Endothelial cell of umbilical vein (primary cell): ENCODE data around the gene H19. TPM values are rescaled to one million over a fixed set of nuclear protein-coding genes. Genes with fewer than 3 reads are reported as not detected.

ENCODE experiments used
- BruUV-seq: library from RNA; stranded (reverse); fragments of 400-500 nt; replicated peaks from 2 replicates; lab custom pipeline; 2021; lab: Mats Ljungman, UMichigan
- CTCF ChIA-PET: fragments of 300-600, 350-600 bp; sonication (Branson Sonifier 250); formaldehyde crosslinking; loops from one replicate; lab custom pipeline; 2021; ENCODE audit warnings: antibody characterized with exemption, inconsistent platforms; lab: Charles Lee
- POLR2A ChIA-PET: fragments of 300-600, 350-600 bp; sonication (Branson Sonifier 250); formaldehyde crosslinking; loops from one replicate; lab custom pipeline; 2021; ENCODE audit warnings: antibody characterized with exemption, inconsistent platforms; lab: Charles Lee
- DNase-seq: peaks from one replicate; pipeline ENCODE4 v3.0.0-alpha.2; 2011; ENCODE audit warnings: low read depth, low spot score
- FAIRE-seq: peaks from 2 replicates; lab custom pipeline; 2011; peaks lifted over from hg19 to GRCh38; lab: Jason Lieb, UNC
- H2AFZ ChIP-seq: 2 replicates; pipeline ENCODE4 v1.6.0; 2012; ENCODE audit warnings: low read depth, low read length, control low read depth, inconsistent platforms
- H3K27ac ChIP-seq: 2 replicates; pipeline ENCODE4 v1.5.1; 2011; ENCODE audit warnings: low read depth, mild to moderate bottlenecking, control low read depth, low read length, moderate library complexity; ENCODE audit not compliant: insufficient read depth
- H3K27me3 ChIP-seq, 2 experiments: 2 replicates each; pipeline versions ENCODE4 v1.6.0 to v1.6.1; 2011; ENCODE audit warnings: low read length in 2 of 2, mixed read lengths in 1 of 2; ENCODE audit not compliant: control insufficient read depth in 2 of 2, insufficient read depth in 2 of 2
- H3K36me3 ChIP-seq, 2 experiments: 2 replicates in 1 of 2; 3 replicates in 1 of 2; pipeline ENCODE4 v1.5.1; 2011; ENCODE audit warnings: low read length in 2 of 2, mild to moderate bottlenecking in 1 of 2, moderate library complexity in 1 of 2; ENCODE audit not compliant: control insufficient read depth in 2 of 2, insufficient read depth in 2 of 2; ENCODE audit errors: extremely low read depth in 1 of 2
- H3K4me1 ChIP-seq: 3 replicates; pipeline ENCODE4 v1.5.1; 2011; ENCODE audit warnings: mild to moderate bottlenecking, low read length; ENCODE audit not compliant: control insufficient read depth, insufficient read depth; ENCODE audit errors: extremely low read depth
- H3K4me2 ChIP-seq: 2 replicates; pipeline ENCODE4 v1.6.1; 2011; ENCODE audit warnings: low read length, control low read depth, mixed read lengths; ENCODE audit not compliant: insufficient read depth
- H3K4me3 ChIP-seq, 3 experiments: fragments of 200-600 bp in 1 of 3; sonication (generic), shearing (Covaris generic) in 1 of 3; replicated peaks in 1 of 3; 2 replicates each; pipeline ENCODE4 v1.5.1; 2011 to 2016; ENCODE audit warnings: control low read depth in 3 of 3, low read length in 3 of 3, mild to moderate bottlenecking in 2 of 3, inconsistent platforms in 1 of 3, low read depth in 1 of 3, moderate library complexity in 1 of 3; ENCODE audit not compliant: insufficient read depth in 1 of 3
- H3K79me2 ChIP-seq: 2 replicates; pipeline ENCODE4 v1.6.0; 2012; ENCODE audit warnings: low read length, inconsistent platforms; ENCODE audit not compliant: control insufficient read depth, insufficient read depth
- H3K9ac ChIP-seq: replicated peaks from 2 replicates; pipeline ENCODE3; 2011; ENCODE audit warnings: low read length, control low read depth; ENCODE audit not compliant: insufficient read depth; ENCODE audit errors: extremely low read depth
- H3K9me1 ChIP-seq: replicated peaks from 3 replicates; pipeline ENCODE4 v1.6.0; 2011; ENCODE audit warnings: mild to moderate bottlenecking, low read length; ENCODE audit not compliant: control insufficient read depth, insufficient read depth; ENCODE audit errors: extremely low read depth
- H3K9me3 ChIP-seq: replicated peaks from 2 replicates; pipeline ENCODE4 v1.5.1; 2012; ENCODE audit warnings: low read length, inconsistent platforms; ENCODE audit not compliant: control insufficient read depth, insufficient read depth
- H4K20me1 ChIP-seq: replicated peaks from 2 replicates; pipeline ENCODE3; 2011; ENCODE audit warnings: mild to moderate bottlenecking, low read length; ENCODE audit not compliant: control insufficient read depth, insufficient read depth; ENCODE audit errors: extremely low read depth
- EZH2 ChIP-seq: IDR thresholded peaks from 2 replicates; pipeline ENCODE4 v1.6.1; 2012; ENCODE audit warnings: borderline replicate concordance, low read depth, mild to moderate bottlenecking, moderate library complexity, low read length, inconsistent platforms; ENCODE audit not compliant: severe bottlenecking
- FOS ChIP-seq: IDR thresholded peaks from 2 replicates; pipeline ENCODE4 v1.6.1; 2011; ENCODE audit warnings: mild to moderate bottlenecking, low read length, moderate library complexity, borderline replicate concordance; ENCODE audit not compliant: insufficient read depth
- GATA2 ChIP-seq: IDR thresholded peaks from 2 replicates; pipeline ENCODE4 v1.7.0; 2011; ENCODE audit warnings: low read depth, mild to moderate bottlenecking, moderate library complexity, mixed read lengths, low read length; ENCODE audit not compliant: insufficient read length, insufficient read depth
- JUN ChIP-seq: IDR thresholded peaks from 2 replicates; pipeline ENCODE4 v1.6.1; 2011; ENCODE audit warnings: borderline replicate concordance, low read depth; ENCODE audit not compliant: insufficient read length, insufficient read depth
- MYC ChIP-seq: IDR thresholded peaks from one replicate; pipeline ENCODE4 v1.6.1; 2011; ENCODE audit warnings: mild to moderate bottlenecking, low read depth, low read length
- POLR2A ChIP-seq: IDR thresholded peaks from 2 replicates; pipeline ENCODE4 v1.6.1; 2012; ENCODE audit warnings: low read depth, mild to moderate bottlenecking, control low read depth, low read length
- POLR2AphosphoS5 ChIP-seq: IDR thresholded peaks from 2 replicates; pipeline ENCODE4 v1.6.1; 2012; ENCODE audit warnings: low read depth, mild to moderate bottlenecking, control low read depth, low read length, moderate library complexity; ENCODE audit not compliant: insufficient read depth
- dilution Hi-C: fragments of 300-500 bp; cut with MboI; formaldehyde crosslinking; loops from one replicate; pipeline ENCODE4 v1.15.0; 2019; ENCODE audit warnings: low sequenced_read_pairs; ENCODE audit not compliant: extremely low pct_ligation_motif_present
- intact Hi-C: fragments of 100-400 bp; cut with micrococcal nuclease; formaldehyde crosslinking; loops from one replicate; pipeline ENCODE4 v1.10.0; 2022
- polyA plus RNA-seq, 4 experiments: library from polyadenylated mRNA; depleted of rRNA in 3 of 4; stranded (reverse) in 3 of 4; unstranded in 1 of 4; fragments of >200 nt; gene quantifications; 2 replicates each; pipeline versions ENCODE4 v1.2.1 to v1.2.3, GENCODE V29; 2011 to 2012; ENCODE audit warnings: missing spikeins in 1 of 4
- total RNA-seq: library from RNA; stranded (reverse); gene quantifications from 2 replicates; pipeline ENCODE4 v1.2.3, GENCODE V29; 2021
- TF ChIP-seq, protein P1 (sequence below), 2 donors: IDR thresholded peaks; 1 replicate in 1 of 2; 2 replicates in 1 of 2; pipeline ENCODE4 v1.5.1; 2011; ENCODE audit warnings: low read length in 2 of 2, mild to moderate bottlenecking in 2 of 2, moderate library complexity in 2 of 2, control low read depth in 1 of 2, inconsistent platforms in 1 of 2, low read depth in 1 of 2; ENCODE audit not compliant: insufficient read depth in 1 of 2; ENCODE audit errors: extremely low read depth in 1 of 2
- TF ChIP-seq, protein P2 (sequence below): IDR thresholded peaks from 2 replicates; pipeline ENCODE4 v1.6.1; 2011; ENCODE audit not compliant: insufficient read depth, insufficient read length

H19 gene
- total and polyA plus RNA-seq, 2 donors (not counting 3 experiments of a cell fraction or from before 2014, with no cell fraction given): 0.21 to 3.2 TPM

DNA sequence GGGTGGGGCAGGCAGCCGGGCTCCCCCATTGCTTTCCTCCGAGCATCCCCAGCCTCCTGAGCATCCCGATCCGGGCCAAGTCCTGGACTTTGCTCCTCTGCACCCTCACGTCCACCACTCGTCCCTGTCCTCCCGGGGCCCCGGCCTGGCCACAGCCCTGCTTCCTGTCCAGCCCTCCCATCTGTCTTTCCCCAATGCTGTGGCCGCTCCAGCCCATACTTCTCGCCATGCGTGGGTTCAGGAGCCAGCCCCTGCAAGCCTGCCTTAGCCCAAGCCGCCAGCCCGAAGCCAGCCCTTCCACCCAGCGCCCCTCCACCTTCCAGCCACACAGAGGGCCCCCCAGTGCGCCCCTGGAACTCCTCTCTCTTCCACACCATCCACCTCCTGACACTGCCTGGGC is 26.7 kb downstream of the H19 start:
- Histone ChIP-seq H3K27me3 (no peaks in the 10 kb centered on the region), H3K9me3 (no peaks in the 10 kb centered on the region), H3K4me3 (no peak overlapping the region), H2AFZ (no peak overlapping the region), H3K4me1 (no peaks in the 10 kb centered on the region), H3K79me2 (no peaks in the 10 kb centered on the region), H4K20me1 (no peaks in the 10 kb centered on the region), H3K4me2 (no peak overlapping the region), H3K27ac (no peak overlapping the region), H3K9me1 (no peaks in the 10 kb centered on the region), H3K36me3 (no peaks in the 10 kb centered on the region), H3K9ac (no peak overlapping the region)
- ChIA-PET CTCF (interaction anchor here (2.3 kb wide), 1 partner anchor 89 kb away, joined by 8 read pairs; no protein-coding TSS in a partner anchor), POLR2A (no interaction called here)
- dilution Hi-C loops (no loop called here), intact Hi-C loops (no loop called here)
- no peak for FAIRE-seq
- TF ChIP-seq GATA2: no peak
- TF ChIP-seq, protein P1, sequence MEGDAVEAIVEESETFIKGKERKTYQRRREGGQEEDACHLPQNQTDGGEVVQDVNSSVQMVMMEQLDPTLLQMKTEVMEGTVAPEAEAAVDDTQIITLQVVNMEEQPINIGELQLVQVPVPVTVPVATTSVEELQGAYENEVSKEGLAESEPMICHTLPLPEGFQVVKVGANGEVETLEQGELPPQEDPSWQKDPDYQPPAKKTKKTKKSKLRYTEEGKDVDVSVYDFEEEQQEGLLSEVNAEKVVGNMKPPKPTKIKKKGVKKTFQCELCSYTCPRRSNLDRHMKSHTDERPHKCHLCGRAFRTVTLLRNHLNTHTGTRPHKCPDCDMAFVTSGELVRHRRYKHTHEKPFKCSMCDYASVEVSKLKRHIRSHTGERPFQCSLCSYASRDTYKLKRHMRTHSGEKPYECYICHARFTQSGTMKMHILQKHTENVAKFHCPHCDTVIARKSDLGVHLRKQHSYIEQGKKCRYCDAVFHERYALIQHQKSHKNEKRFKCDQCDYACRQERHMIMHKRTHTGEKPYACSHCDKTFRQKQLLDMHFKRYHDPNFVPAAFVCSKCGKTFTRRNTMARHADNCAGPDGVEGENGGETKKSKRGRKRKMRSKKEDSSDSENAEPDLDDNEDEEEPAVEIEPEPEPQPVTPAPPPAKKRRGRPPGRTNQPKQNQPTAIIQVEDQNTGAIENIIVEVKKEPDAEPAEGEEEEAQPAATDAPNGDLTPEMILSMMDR (IDR thresholded peaks at IDR 0.05; ENCODE audit: extremely low read depth in 1 of 2, insufficient read depth in 1 of 2, low read depth in 1 of 2, low read length in 2 of 2): no peak
- TF ChIP-seq, protein P2, sequence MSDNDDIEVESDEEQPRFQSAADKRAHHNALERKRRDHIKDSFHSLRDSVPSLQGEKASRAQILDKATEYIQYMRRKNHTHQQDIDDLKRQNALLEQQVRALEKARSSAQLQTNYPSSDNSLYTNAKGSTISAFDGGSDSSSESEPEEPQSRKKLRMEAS: no peak
- BruUV-seq: no TSS peak
- no peak for DNase-seq

DNA sequence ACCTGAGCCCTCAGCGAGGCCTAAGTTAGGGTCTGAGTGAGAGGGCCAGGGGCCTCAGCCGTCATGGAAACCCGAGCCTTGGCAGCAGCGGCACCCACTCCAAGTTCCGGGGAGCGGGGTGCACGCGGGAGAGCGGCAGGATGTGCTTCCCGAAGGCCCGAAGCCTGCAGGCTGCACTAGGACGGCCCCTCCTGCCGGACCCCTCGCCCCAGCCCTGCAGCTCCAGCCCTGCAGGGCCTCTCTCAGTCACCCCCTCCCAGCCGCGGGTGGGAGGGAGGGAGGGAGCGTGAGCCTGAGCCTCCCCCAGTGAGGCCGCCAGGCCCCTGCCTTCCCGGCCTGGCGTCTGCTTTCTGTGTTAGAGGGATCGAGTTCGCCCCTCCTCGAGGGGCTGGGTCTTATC is 27.9 kb downstream of the H19 start:
- Histone ChIP-seq H2AFZ (no peak overlapping the region), H3K4me1 (no peaks in the 10 kb centered on the region), H3K4me3 (no peak overlapping the region), H3K79me2 (no peaks in the 10 kb centered on the region), H3K9me1 (no peaks in the 10 kb centered on the region), H3K27me3 (no peaks in the 10 kb centered on the region), H3K4me2 (no peak overlapping the region), H3K36me3 (no peaks in the 10 kb centered on the region), H3K27ac (no peak overlapping the region), H3K9ac (no peak overlapping the region), H4K20me1 (no peaks in the 10 kb centered on the region), H3K9me3 (no peaks in the 10 kb centered on the region)
- DNase-seq: no peak
- no TSS peak for BruUV-seq
- dilution Hi-C loops (no loop called here), intact Hi-C loops (no loop called here)
- CTCF ChIA-PET: interaction anchor here (1.5 to 2.3 kb wide), 2 partner anchors 88 to 182 kb away, joined by 8 to 12 read pairs; no protein-coding TSS in a partner anchor
- POLR2A ChIA-PET: no interaction called here
- no peak for FAIRE-seq
- no peak for TF ChIP-seq EZH2
- no peak for TF ChIP-seq GATA2
- TF ChIP-seq JUN: no peak
- no peak for TF ChIP-seq POLR2AphosphoS5
- TF ChIP-seq, protein P2: no peak
- TF ChIP-seq, protein P1 (IDR thresholded peaks at IDR 0.05; ENCODE audit: extremely low read depth in 1 of 2, insufficient read depth in 1 of 2, low read depth in 1 of 2, low read length in 2 of 2): no peak
- no peak for TF ChIP-seq FOS
- TF ChIP-seq POLR2A: no peak
- TF ChIP-seq MYC: no peak
